Caco-2 (cell line): Measurements from ENCODE around the gene MYO15A. TPM values are rescaled to one million over a fixed set of nuclear protein-coding genes. Genes with fewer than 3 reads are reported as not detected.

Experiments used
- BruUV-seq: library from RNA; stranded (reverse); fragments of 400-500 nt; replicated peaks from 2 replicates; lab custom pipeline; 2021; lab: Mats Ljungman, UMichigan
- CTCF ChIA-PET: fragments of 300-600 bp; sonication (Branson Sonifier 250); formaldehyde crosslinking; loops from one replicate; lab custom pipeline; 2022; ENCODE audit warnings: antibody characterized with exemption; lab: Charles Lee
- POLR2A ChIA-PET: fragments of 300-600 bp; sonication (Branson Sonifier 250); formaldehyde crosslinking; loops from one replicate; lab custom pipeline; 2022; ENCODE audit warnings: antibody characterized with exemption; lab: Charles Lee
- DNase-seq, 2 experiments: peaks; one replicate each; pipeline versions ENCODE4 v3.0.0 to v3.0.0-alpha.2; 2020 to 2022
- H3K27me3 ChIP-seq: replicated peaks from 2 replicates; pipeline ENCODE4 v1.6.0; 2011; ENCODE audit warnings: low read length; ENCODE audit not compliant: control insufficient read depth, insufficient read depth
- H3K36me3 ChIP-seq: 2 replicates; pipeline ENCODE4 v1.5.1; 2011; ENCODE audit warnings: low read length; ENCODE audit not compliant: control insufficient read depth, insufficient read depth
- H3K4me1 ChIP-seq: fragments of 250-450 bp; sonication (Bioruptor Pico); 2 replicates; pipeline ENCODE4 v1.5.1; 2020; ENCODE audit warnings: mild to moderate bottlenecking
- H3K4me3 ChIP-seq: 2 replicates; pipeline ENCODE4 v1.5.1; 2011; ENCODE audit warnings: low read depth, mild to moderate bottlenecking, control low read depth, low read length
- H3K9me3 ChIP-seq: fragments of 250-450 bp; sonication (Bioruptor Pico); 2 replicates; pipeline ENCODE4 v1.5.1; 2020; ENCODE audit warnings: mild to moderate bottlenecking, moderate library complexity
- H3K27ac Mint-ChIP-seq: one replicate; pipeline ENCODE4 v1.8.0; 2022; ENCODE audit warnings: mixed read lengths; ENCODE audit not compliant: unreplicated experiment
- H3K27me3 Mint-ChIP-seq: one replicate; pipeline ENCODE4 v1.8.0; 2022; ENCODE audit warnings: mixed read lengths; ENCODE audit not compliant: insufficient read depth, unreplicated experiment
- H3K36me3 Mint-ChIP-seq: one replicate; pipeline ENCODE4 v1.8.0; 2022; ENCODE audit warnings: mild to moderate bottlenecking, mixed read lengths; ENCODE audit not compliant: insufficient read depth, unreplicated experiment
- H3K4me1 Mint-ChIP-seq: one replicate; pipeline ENCODE4 v1.8.0; 2022; ENCODE audit warnings: low read depth, mixed read lengths; ENCODE audit not compliant: unreplicated experiment
- H3K4me3 Mint-ChIP-seq: one replicate; pipeline ENCODE4 v1.8.0; 2022; ENCODE audit warnings: mild to moderate bottlenecking, moderate library complexity, mixed read lengths; ENCODE audit not compliant: unreplicated experiment
- H3K9me3 Mint-ChIP-seq: one replicate; pipeline ENCODE4 v1.8.0; 2022; ENCODE audit warnings: mixed read lengths; ENCODE audit not compliant: unreplicated experiment
- CTCF ChIP-seq, 2 experiments: fragments of 200-600 bp in 1 of 2; IDR thresholded peaks; 1 replicate in 1 of 2; 2 replicates in 1 of 2; pipeline versions ENCODE4 v1.5.1 to v1.8.0; 2011 to 2022; ENCODE audit warnings: antibody characterized with exemption in 1 of 2, control low read depth in 1 of 2, inconsistent platforms in 1 of 2, low read depth in 1 of 2, low read length in 1 of 2, mild to moderate bottlenecking in 1 of 2, moderate library complexity in 1 of 2; ENCODE audit not compliant: insufficient read depth in 1 of 2, severe bottlenecking in 1 of 2, unreplicated experiment in 1 of 2
- intact Hi-C: fragments of 100-400 bp; cut with micrococcal nuclease; formaldehyde crosslinking; loops from one replicate; pipeline ENCODE4 v1.10.0; 2022; ENCODE audit not compliant: unreplicated experiment
- total RNA-seq: library from RNA; stranded (reverse); gene quantifications from 2 replicates; pipeline ENCODE4 v1.2.3, GENCODE V29; 2022

MYO15A gene
- total RNA-seq, 1 experiment from 2014 or later = not detected

- Mint-ChIP-seq H3K27me3 (no peaks in the 10 kb centered on the region), H3K36me3 (peaks cover 6% of the 10 kb centered on the region)
- intact Hi-C loops = no loop called here
Observed at GRCh38 chr17:18064053-18064452, 44.5 kb upstream of the MYO15A start.

GRCh38 chr17:18065546-18065945 is 43.0 kb upstream of the MYO15A start:
- POLR2A ChIA-PET = no interaction called here

More at GRCh38 chr17:18064053-18064452, 44.5 kb upstream of the MYO15A start:
- Histone ChIP-seq H3K4me3 (no peak overlapping the region), H3K36me3 (no peaks in the 10 kb centered on the region; the same call in 1 of the 2 replicates), H3K27me3 (no peaks in the 10 kb centered on the region), H3K4me1 (no peaks in the 10 kb centered on the region), H3K9me3 (no peaks in the 10 kb centered on the region)
- POLR2A ChIA-PET = no interaction called here
- no peak for TF ChIP-seq CTCF (IDR thresholded peaks at IDR 0.05; ENCODE audit: insufficient read depth in 1 of 2, low read depth in 1 of 2, low read length in 1 of 2, severe bottlenecking in 1 of 2, unreplicated experiment in 1 of 2)
- Mint-ChIP-seq H3K27ac (no peak overlapping the region), H3K4me3 (no peak overlapping the region), H3K4me1 (no peaks in the 10 kb centered on the region), H3K9me3 (no peaks in the 10 kb centered on the region)
- CTCF ChIA-PET = no interaction called here
- DNase-seq = no peak
- BruUV-seq = no TSS peak

GRCh38 chr17:18066866-18067265 is 41.7 kb upstream of the MYO15A start:
- Histone ChIP-seq H3K4me1 (no peaks in the 10 kb centered on the region), H3K36me3 (no peaks in the 10 kb centered on the region), H3K4me3 (no peak overlapping the region), H3K9me3 (no peaks in the 10 kb centered on the region), H3K27me3 (no peaks in the 10 kb centered on the region)
- Mint-ChIP-seq H3K9me3 (no peaks in the 10 kb centered on the region), H3K36me3 (no peaks in the 10 kb centered on the region), H3K27me3 (no peaks in the 10 kb centered on the region), H3K4me1 (no peaks in the 10 kb centered on the region), H3K27ac (no peak overlapping the region), H3K4me3 (no peak overlapping the region)
- BruUV-seq = no TSS peak
- intact Hi-C loops = no loop called here
- CTCF ChIA-PET = no interaction called here
- no peak for TF ChIP-seq CTCF (IDR thresholded peaks at IDR 0.05; ENCODE audit: insufficient read depth in 1 of 2, low read depth in 1 of 2, low read length in 1 of 2, severe bottlenecking in 1 of 2, unreplicated experiment in 1 of 2)
- POLR2A ChIA-PET = no interaction called here
- DNase-seq = no peak

More at GRCh38 chr17:18065546-18065945, 43.0 kb upstream of the MYO15A start:
- no peaks in the 10 kb centered on the region for H3K36me3 Mint-ChIP-seq
- TF ChIP-seq CTCF (IDR thresholded peaks at IDR 0.05; ENCODE audit: insufficient read depth in 1 of 2, low read depth in 1 of 2, low read length in 1 of 2, severe bottlenecking in 1 of 2, unreplicated experiment in 1 of 2) = no peak
- H3K4me3 ChIP-seq = no peak overlapping the region
- H3K4me1 ChIP-seq = no peaks in the 10 kb centered on the region
- no peaks in the 10 kb centered on the region for H3K9me3 Mint-ChIP-seq
- no peak overlapping the region for H3K4me3 Mint-ChIP-seq
- no peak for DNase-seq
- H3K27me3 ChIP-seq = no peaks in the 10 kb centered on the region
- H3K36me3 ChIP-seq = no peaks in the 10 kb centered on the region; the same call in 1 of the 2 replicates
- H3K27ac Mint-ChIP-seq = no peak overlapping the region
- no peaks in the 10 kb centered on the region for H3K4me1 Mint-ChIP-seq
- CTCF ChIA-PET = interaction anchor here (0.6 kb wide), 1 partner anchor 18 kb away, joined by 3 read pairs; no protein-coding TSS in a partner anchor
- intact Hi-C loops = no loop called here
- no TSS peak for BruUV-seq
- no peaks in the 10 kb centered on the region for H3K9me3 ChIP-seq
- no peaks in the 10 kb centered on the region for H3K27me3 Mint-ChIP-seq
